Adipose tissue (tissue), 3 donors: Measurements from ENCODE around the gene STX12. TPM values are rescaled to one million over a fixed set of nuclear protein-coding genes. Genes with fewer than 3 reads are reported as not detected.

Experiments
- polyA plus RNA-seq, 3 donors: library from polyadenylated mRNA; stranded (reverse); fragments of 200-250 nt; gene quantifications; one replicate each; pipeline ENCODE4 v1.2.3, GENCODE V29; 2013
- donor health status: healthy with polysubstance abuse.
- donor health status: Bipolar disorder and iron deficiency.
- donor health status: healthy.

Gene STX12
- polyA plus RNA-seq, 3 donors, result 14.5 to 52.0 (median 47.5) TPM

Other genes starting within 250 kb of the STX12 start
- 10 to 100 TPM in 1 of 3 donors, 1 to 10 TPM in 2; 8.6 to 12.6 (median 9.0) TPM for gene AHDC1, start 169.1 kb upstream of the STX12 start, polyA plus RNA-seq
- gene FGR, start 138.0 kb upstream of the STX12 start, polyA plus RNA-seq, result 10 to 100 TPM in 2 of 3 donors, 1 to 10 TPM in 1; 4.2 to 39.8 (median 33.9) TPM
- gene IFI6, start 101.0 kb upstream of the STX12 start, polyA plus RNA-seq, result 100 to 1,000 TPM in 1 of 3 donors, 10 to 100 TPM in 2; 46.7 to 115 (median 52.2) TPM
- gene FAM76A, start 47.3 kb upstream of the STX12 start, polyA plus RNA-seq, result 1 to 10 TPM; 3.3 to 5.4 (median 4.3) TPM
- gene PPP1R8, start 57.6 kb downstream of the STX12 start, polyA plus RNA-seq, result 10 to 100 TPM; 12.3 to 27.6 (median 26.9) TPM
- 10 to 100 TPM in 2 of 3 donors, 1 to 10 TPM in 1; 4.8 to 38.9 (median 26.1) TPM for gene THEMIS2, start 99.3 kb downstream of the STX12 start, polyA plus RNA-seq
- gene RPA2, start 141.4 kb downstream of the STX12 start, polyA plus RNA-seq, result 10 to 100 TPM; 17.3 to 39.1 (median 22.7) TPM
- 10 to 100 TPM in 1 of 3 donors, 1 to 10 TPM in 2; 1.0 to 20.3 (median 1.1) TPM for gene SMPDL3B, start 161.8 kb downstream of the STX12 start, polyA plus RNA-seq
- 10 to 100 TPM in 1 of 3 donors, 1 to 10 TPM in 2; 4.2 to 10.7 (median 5.1) TPM for gene XKR8, start 186.8 kb downstream of the STX12 start, polyA plus RNA-seq